Glomerular endothelial cell (primary cell): ENCODE results near the gene FASTK. TPM values are rescaled to one million over a fixed set of nuclear protein-coding genes. Genes with fewer than 3 reads are reported as not detected.
A peak's percentile ranks its signal among the peaks of the same experiment; 100 is the strongest.

ENCODE experiments used
- DNase-seq: peaks from one replicate; pipeline ENCODE4 v3.0.0-alpha.2; 2011; ENCODE audit warnings: low read depth, low spot score; ENCODE audit errors: extremely low read depth
- total RNA-seq: library from RNA; depleted of rRNA; stranded (reverse); fragments of >200 nt; gene quantifications from 2 replicates; pipeline ENCODE4 v1.2.3, GENCODE V29; 2015

FASTK gene
- total RNA-seq, 1 donor from 2014 or later: 81.7 TPM

DNA sequence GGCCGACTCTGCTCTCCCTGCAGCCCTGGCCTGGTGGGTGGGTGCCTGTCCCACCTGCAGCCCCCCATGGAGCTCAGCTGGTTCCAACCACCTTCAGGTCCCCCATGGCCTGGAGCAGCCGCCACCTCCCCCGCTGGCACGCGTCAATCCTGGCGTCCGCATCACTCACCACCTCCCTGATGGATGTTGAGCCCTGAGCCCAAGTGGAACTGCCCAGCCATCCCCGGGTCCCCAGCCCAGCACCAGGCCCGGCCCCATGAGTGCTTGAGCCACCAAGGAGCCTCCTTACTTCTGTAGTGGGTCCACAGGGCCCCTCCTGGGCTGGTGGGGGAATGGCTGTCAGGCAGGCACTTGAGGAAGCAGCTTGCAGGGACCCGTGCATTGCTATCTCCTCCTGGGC is 20.3 kb upstream of the FASTK start:
- DNase-seq: no peak

DNA sequence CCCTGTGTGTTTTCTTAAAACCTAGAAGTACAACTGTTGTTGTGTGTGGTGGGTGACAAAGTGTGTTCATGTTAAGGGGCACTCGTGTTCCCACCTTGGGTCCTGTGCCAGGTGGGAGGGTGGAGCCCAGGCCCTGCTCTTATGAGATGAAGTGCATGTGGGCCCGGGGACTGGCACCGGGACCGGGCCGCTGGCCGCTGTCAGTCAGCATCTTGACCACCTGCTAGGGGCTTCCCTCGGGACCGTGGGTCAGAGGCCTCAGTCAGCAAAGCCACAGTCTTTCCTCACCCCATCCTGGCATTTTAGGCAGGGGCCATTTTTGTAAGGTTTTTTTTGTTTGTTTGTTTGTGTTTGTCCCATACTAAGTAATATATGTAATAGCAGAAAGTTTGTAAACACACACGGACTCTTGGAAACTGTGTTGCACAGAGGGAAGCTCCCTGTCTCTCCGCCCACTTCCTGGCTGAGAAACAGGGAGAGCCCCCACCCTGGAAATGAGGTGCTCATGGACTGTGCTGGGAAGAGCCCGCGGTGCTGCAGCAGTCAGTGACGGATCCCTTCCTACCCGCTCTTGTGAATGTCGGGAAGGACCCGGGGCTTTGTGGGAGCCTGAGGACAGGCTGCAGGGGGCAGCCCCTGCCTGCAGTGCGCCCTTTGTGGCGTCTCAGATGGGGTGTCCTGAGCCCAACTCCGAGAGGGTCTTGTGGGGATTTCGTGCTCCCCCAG is 19.0 kb upstream of the FASTK start:
- no peak for DNase-seq

DNA sequence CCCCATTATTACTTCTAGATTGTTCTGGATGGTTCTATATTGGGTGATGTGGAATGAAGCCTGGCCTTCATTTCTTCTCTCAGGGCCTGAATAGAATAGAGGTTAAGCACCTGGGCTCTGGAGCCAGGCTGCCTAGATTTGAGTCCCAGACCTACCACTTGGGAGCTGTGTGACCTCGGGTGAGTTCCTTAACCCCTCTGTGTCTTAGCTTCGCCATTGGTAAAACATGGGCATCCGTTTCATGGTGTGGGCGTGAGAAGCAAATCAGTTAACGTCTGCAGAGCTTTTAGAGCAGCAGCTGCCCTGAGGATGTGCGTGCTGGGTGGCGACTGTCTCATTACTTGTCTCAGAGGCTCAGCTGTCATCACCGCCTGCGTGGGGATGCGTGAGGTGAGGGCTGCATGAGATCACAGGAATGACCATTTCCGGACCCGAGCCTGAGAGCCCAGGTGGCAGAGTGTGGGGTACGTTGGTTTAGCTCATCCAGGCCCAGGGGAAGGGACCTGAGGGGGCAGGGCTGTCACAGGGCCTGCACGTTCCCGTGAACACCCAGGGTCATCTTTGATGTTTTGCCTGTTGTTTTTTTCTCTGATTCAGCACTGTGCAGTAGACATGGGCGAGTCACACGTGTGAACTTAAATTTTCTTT is 15.3 kb upstream of the FASTK start:
- no peak for DNase-seq

DNA sequence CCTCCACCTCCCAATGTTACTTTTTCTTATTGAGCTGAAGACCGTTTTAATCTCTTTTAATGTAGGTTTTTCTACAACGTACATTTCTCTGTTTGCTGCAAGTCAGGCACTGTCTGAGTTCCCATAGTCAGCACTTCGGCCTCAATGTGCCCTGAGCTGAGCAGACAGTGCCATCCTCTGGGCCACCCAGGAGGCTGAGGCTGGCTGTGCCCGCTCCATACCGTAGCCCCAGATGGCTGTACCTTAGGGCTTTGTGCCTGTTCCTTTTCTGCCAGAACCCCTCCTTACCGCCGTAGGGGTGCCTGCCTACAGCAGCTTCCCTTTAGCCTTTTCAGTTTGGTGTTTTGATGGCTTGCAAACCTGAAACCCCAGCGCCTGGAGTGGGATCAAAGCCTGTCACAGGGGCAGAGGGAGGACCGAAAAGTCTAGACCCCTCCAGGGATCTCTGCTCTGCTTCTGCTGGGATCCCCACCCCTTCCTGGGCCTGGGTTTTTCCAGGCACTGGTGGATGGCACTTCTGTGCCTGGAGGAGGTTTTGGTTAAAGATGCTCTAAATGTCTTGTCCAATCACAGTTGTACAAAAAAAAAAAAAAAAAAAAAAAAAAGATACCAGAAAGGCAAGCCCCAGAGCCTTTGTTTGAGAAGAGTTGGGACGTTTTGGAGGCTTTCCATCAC is 14.7 kb upstream of the FASTK start:
- DNase-seq: no peak

DNA sequence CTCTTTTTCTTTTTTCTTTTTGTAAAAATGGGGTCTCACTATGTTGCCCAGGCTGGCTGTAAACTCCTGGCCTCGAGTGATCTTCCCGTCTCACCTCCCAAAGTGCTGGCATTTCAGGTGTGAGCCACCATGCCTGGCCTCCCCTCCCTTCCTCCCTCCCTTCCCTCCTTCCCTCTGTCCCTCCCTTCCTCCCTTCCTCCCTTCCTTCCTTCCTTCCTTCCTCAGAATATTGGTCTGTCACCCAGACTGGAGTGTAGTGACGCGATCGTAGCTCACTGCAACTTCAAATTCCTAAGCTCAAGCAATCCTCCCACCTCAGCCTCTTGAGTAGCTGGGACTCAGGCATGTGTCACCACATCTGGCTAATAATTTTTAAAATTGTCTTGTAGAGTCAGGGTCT is 14.1 kb upstream of the FASTK start:
- DNase-seq: no peak

DNA sequence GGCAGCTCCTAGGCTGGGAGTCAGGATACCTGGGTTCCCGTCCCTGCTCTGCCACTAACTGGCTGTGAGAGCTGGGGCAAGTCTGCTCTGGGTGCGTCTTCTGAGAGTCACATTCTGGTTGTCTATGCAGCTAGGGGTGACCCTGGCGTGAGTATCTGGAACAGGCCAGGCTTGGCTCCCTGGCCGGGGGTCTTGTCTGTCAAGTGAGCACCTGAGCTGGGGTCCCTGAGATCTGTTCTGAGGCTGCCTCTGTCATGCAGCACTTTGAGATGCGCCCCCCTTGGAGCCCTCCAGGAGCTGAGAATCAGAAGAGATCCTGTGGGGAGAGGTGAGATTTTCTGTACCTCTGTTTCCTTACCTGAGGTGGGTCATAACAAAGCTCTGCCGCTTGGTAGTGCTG is 13.1 kb upstream of the FASTK start:
- no peak for DNase-seq

DNA sequence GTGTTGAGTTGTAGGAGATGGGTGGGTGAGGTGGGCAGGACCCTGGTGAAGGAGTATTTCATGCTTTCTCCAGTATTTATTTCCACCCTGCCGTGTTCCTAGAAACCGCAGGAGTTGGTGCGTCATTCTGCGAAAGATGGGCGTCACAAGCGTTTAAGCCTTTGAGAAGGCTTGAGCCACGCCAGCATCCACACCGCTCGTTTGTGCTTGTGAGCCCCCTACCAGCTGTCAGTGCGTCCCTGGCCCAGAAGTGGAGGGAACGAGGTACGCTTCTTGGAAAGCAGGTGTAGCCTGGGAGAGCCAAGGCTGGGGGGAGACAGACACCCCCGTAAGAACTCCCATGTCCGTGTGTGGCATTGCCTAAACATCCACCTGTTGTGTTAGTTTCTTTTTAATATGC is 11.4 kb upstream of the FASTK start:
- no peak for DNase-seq

DNA sequence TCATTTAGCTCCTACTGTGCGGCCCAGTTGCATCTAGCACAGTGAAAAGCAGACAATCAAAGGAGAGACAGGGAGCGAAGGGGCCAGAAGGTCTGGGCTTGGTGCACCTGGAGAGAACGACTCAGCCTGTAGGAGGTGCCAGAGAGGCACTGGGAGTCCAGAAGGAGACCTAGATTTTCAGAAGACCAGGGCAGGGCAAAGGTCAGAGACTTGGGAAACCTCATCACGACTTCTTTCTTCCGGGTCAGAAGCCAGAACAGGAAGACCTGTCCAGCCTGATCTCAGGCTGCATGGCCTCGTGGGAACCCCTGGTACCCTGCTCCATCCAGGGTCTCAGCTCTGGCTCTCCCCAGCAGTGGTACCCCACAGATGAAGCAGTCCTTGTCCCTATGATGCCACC is 10.8 kb upstream of the FASTK start:
- DNase-seq: no peak

DNA sequence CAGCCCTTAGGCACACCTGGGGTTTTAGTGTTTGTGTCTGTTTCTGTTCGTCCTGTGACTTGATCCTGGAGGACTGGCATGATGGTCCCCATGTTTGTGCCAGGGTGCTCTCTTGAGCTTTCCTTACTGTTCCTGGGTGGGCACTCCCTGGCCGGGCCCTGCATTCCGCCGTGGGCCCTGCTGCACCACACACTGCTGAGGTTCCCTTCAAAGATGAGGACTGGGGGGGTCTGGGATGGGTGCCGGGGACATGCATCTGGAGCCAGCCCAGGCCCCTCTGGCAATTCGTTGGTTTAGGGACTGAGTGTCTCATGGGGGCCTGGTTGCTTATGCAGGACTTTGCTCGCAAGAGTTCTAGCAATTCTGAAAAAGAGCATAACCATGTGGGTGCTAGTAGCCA is 10.4 kb upstream of the FASTK start:
- no peak for DNase-seq

DNA sequence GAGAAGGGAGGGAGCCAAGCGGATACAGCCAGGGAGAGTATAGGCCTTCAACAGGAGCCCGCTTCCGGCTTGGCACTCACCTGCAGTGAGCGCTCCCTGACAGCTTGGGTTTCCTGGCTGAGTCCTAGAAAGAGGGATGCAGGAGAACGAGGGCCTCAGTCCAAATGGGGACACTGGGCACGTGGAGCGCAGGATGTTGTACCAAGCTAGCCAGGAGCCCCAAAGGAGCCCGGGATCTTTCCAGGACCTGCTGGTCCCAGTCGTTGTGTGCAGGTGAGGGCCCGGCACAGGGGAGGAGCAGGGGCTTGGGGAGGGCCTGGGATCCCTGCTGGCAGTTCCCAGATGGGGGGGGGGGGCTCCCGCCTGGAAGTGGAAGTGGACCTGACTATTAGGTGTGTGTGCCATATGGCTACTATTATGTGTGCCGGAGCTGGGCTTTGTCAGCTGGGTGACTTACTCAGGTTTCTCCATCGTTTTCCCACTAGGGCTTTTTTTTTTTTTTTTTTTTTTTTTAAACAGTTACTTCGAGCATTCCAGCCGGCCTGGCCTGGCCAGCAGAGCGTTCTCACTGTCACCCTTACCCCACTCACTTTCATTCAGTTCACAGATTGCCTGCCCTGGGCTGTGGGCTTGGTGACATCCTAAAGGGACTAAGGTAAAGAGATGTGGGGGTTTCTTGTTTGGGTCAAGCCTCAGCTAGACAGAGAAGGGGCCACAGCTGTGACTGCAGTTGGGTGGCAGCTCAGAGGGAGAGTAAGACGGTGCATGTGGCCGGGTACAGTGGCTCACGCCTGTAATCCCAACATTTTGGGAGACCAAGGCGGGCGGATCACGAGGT is 9.5 kb upstream of the FASTK start:
- no peak for DNase-seq

DNA sequence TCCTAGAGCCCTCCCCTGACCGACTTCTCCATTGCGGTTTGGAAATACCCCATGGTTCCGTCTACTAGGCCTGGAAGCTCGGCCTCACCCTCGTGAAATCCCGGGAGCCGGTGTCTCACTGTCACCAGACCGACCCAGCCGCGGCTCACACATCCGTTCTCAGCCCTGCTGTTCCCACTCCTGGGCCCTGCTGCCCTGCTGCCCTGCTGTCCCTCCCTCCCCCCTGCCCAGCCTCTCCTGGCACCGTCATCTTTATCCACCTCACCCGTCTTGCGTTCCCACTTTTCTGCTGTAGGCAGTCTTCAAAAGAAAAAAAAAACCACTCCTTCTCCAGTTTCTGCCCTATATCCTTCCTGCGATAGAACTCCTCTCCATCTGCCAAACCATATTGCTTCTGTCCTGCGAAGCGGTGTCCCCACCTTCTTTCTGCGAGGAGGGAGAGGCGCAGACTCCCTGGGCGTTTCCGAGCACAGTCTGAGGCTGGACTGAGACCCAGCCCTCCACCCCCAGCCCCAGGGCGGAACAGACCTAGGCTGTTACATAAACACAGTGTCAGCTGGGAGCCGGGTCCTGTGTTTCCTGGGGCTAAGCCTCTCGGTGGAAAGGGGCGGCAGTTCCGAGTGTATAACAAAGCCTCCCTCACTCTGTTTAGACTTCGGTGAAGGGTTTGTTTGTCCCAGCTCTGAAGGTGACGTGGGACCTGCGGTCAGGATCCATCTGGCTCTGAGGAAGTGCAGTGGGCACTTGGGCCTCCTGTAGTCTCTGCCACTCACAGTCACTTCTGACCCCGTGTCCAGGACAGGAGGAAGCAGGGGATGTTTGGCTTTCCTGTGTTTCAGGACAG is 8.5 kb upstream of the FASTK start:
- DNase-seq: peak; percentile 92

DNA sequence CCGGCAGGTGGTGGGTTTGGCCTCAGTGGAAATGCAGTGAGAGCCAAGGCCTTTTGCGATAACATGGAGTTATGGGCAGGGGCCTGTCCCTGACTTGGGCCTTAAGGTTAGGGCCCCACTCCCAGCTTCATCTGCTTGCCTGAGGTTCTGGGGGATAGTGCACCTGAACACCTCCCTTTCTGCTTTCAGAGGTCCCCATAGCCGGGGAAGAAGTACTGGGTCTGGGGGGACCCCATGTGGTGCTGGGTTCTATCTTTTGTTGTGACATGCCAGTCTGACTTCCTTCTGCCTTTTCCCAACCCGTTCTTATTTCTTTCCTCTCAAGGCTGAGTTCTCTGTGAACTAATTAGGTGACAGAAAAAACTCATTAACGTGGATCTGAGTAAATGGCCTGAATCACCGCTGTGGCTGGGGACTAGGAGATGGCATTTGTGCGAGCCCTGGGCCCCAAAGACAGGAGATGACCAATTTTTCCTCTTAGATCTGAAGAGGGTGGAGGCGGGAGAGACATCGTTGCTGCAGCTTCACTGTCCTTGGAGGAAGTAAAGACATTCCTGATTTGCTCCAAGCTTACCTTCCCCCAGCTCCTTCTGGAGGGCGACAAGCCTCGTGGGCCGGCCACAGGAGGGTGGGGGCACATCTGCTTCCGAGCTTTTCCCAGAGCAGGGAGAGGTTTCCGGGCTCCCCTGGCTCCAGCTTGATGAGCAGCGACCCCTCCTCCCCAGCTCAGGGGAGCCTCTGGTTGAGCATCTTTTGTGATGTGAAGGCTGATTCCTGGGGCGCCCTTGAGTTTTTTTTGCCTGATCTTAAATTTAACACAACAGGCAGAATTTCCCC is 7.6 kb upstream of the FASTK start:
- DNase-seq: no peak

DNA sequence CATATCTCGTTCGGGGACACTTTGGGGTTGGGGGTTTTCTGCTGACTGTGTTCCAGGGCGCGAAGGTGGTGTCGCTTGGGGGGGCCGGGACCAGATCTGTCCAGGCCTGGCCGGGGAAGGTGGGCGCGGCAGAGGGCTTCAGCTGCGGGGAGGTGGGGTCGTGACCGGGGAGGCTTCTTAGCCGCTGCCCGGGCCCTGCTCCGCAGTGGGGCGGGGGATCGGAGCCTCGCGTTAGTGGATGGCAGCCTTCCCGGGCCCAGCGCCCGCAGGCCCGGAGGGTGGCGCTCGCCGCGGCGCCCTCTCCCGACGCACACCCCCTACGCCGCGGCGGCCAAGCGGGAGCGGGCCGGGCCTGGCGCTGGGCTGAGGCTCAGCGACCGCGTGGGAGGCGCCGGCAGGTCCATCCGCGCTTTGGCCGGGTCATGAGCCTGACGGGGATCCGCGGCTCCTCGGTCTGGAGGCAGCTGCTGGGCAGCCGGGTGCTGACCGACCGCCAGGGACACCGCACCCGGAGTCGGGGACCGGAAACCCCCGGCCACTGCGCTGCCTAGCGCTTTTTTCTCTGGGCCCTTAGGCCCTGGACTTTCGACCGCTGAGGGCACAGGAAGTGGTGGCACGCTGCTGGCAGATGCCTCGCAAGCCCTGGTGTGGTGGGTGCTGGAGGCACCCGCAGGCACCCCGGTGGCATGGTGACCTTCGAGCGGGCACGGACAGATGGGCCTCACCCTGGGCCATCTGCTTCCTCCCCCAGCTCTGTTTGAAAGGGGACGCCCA is 6.8 kb upstream of the FASTK start:
- no peak for DNase-seq

DNA sequence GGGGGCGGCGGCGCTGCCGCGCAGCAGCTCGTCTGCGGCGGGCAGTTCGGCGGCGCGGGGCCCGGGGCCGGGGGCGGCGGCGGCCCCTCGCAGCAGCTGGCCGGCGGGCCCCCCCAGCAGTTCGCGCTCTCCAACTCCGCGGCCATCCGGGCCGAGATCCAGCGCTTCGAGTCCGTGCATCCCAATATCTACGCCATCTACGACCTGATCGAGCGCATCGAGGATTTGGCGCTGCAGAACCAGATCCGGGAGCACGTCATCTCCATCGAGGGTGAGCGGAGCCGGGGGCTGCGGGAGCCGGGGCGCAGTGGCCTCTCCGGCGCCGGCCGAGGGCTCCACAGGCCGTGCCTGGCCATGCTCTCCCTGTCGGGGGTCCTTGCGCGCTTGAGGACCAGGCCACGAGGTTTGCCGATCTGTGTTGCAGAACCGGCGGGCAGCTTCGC is 6.2 kb upstream of the FASTK start:
- no peak for DNase-seq

DNA sequence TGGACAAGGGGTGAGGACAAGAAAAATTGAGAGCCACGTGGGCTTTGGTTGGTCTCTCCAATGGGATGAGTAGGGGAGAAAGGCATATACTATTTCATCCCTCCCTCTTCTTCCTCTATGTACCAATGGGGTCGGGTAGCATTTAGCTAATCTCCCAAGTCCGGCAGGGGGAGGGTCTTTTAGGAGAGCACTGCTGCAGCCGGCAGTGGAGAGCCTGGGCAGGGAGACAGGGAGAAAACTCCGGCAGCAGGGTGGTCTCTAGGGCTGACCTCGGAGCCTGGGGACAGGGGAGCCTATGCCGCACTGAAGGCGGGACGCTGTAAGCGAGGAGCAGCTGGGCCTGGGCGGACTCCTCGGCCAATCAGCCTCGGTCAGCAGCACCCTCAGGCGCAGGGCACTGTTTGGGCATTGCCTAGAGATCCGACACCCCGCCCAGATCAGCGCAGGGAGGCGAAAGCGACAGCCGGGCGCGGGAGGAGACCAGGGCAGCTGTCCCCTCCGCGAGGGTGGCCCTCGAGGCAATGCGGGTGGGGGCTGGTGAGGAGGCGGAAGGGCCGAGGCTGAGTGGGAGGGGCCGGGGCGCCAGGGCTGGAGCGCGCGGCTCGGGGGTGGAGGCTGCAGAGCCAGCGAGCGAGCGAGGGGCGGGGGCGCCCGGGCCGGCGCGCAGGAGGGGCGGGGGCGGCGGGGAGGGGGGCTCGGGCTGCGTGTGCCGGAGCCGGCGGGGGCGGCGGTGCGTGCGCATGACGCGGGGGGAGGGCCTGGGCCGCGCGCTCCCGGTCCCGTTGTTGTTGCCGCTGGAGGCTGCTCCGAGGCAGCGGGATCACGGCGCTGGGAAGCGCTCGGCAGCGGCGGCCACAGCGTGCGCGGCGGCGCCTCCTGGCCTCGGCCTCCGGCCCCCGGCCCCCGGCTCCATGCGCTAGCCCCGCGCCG is 5.3 kb upstream of the FASTK start, which contains the start of gene AGAP3:
TSS of gene AGAP3 (plus strand) at position 785 of the 930 bp plus-strand sequence. CDS start 267 bp downstream, outside the sequence.
- DNase-seq: no peak

DNA sequence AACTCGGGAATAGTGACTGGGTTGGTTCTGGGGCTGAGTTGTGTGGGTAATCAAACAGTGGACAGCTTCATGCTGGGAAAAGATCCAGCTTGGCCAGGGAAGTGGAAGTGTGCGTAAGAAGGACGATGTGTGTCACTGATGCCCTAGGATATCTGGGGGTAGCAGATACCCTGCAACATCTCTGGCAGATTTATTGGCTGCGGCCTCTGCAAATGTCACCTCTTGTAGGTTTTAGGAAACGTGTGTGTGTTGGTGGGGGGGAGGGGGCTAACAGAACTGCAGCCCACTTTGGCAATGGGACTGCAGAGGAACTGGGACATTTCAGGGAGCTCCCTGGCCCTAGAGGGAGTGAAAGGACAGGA is 4.7 kb upstream of the FASTK start:
- DNase-seq: no peak

DNA sequence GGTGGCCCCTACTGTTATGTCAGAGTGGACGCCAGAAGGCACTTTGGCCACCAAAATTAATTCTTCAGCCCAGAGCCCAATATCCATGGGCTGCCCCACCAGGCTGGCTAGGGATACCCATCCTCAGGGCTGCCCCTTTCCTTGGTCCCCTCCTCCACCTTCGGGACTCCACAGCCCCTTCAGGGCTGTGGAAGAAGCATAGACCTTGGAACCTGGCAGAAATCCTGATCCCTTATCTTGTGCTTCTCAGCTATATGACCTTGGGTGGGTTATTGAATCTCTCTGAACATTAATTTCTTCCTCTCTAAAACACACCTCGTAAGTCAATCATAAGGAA is 3.2 kb upstream of the FASTK start:
- DNase-seq: no peak
